MCF 10A (cell line): ENCODE measurements around the gene ZBTB11. TPM values are rescaled to one million over a fixed set of nuclear protein-coding genes. Genes with fewer than 3 reads are reported as not detected.
A peak's percentile ranks its signal among the peaks of the same experiment; 100 is the strongest.

Experiments used
- BruUV-seq: library from RNA; stranded (reverse); fragments of 400-500 nt; replicated peaks from 2 replicates; lab custom pipeline; 2021; lab: Mats Ljungman, UMichigan
- CTCF ChIA-PET: fragments of 300-600 bp; sonication (Branson Sonifier 250); formaldehyde crosslinking; extraction: SDS; loops from one replicate; lab custom pipeline; 2021; ENCODE audit warnings: antibody characterized with exemption, inconsistent platforms; lab: Yijun Ruan, JAX
- POLR2A ChIA-PET: fragments of 300-600, 350-650 bp; sonication (Branson Sonifier 250); formaldehyde crosslinking; extraction: SDS; loops from one replicate; lab custom pipeline; 2020; ENCODE audit warnings: antibody characterized with exemption, inconsistent platforms; lab: Yijun Ruan, JAX
- DNase-seq: peaks from one replicate; pipeline ENCODE4 v3.0.0-alpha.2; 2018; ENCODE audit not compliant: unreplicated experiment
- H3K27ac Mint-ChIP-seq: one replicate; pipeline ENCODE4 v1.8.0; 2022; ENCODE audit warnings: mild to moderate bottlenecking, low read depth, mixed read lengths; ENCODE audit not compliant: unreplicated experiment
- H3K27me3 Mint-ChIP-seq: one replicate; pipeline ENCODE4 v1.8.0; 2022; ENCODE audit warnings: mixed read lengths; ENCODE audit not compliant: insufficient read depth, unreplicated experiment
- H3K36me3 Mint-ChIP-seq: one replicate; pipeline ENCODE4 v1.8.0; 2022; ENCODE audit warnings: mild to moderate bottlenecking, moderate library complexity, mixed read lengths; ENCODE audit not compliant: insufficient read depth, unreplicated experiment
- H3K4me1 Mint-ChIP-seq: one replicate; pipeline ENCODE4 v1.8.0; 2022; ENCODE audit warnings: mixed read lengths; ENCODE audit not compliant: insufficient read depth, unreplicated experiment
- H3K4me3 Mint-ChIP-seq: one replicate; pipeline ENCODE4 v1.8.0; 2022; ENCODE audit warnings: mild to moderate bottlenecking, moderate library complexity, mixed read lengths; ENCODE audit not compliant: unreplicated experiment
- H3K9me3 Mint-ChIP-seq: one replicate; pipeline ENCODE4 v1.8.0; 2022; ENCODE audit warnings: mixed read lengths; ENCODE audit not compliant: unreplicated experiment
- CTCF ChIP-seq: fragments of 200-600 bp; IDR thresholded peaks from one replicate; pipeline ENCODE4 v1.8.0; 2022; ENCODE audit warnings: antibody characterized with exemption, mild to moderate bottlenecking; ENCODE audit not compliant: unreplicated experiment
- intact Hi-C: fragments of 100-400 bp; cut with micrococcal nuclease; formaldehyde crosslinking; loops from 2 replicates; pipeline ENCODE4 v1.14.1; 2022
- total RNA-seq: library from RNA; stranded (reverse); gene quantifications from 2 replicates; pipeline ENCODE4 v1.2.3, GENCODE V29; 2022

ZBTB11 gene
- total RNA-seq, 1 experiment from 2014 or later, result 28.9 TPM

GRCh38 chr3:101665357-101665756, 11.6 kb downstream of the ZBTB11 start:
- intact Hi-C loops, result no loop called here
- POLR2A ChIA-PET, result interaction anchor here (0.7 to 2.8 kb wide), 4 partner anchors 11 to 444 kb away, joined by 3 to 7 read pairs (median 4); partner anchors contain the start of genes CEP97 and TRMT10C
- no peak overlapping the region for H3K4me3 Mint-ChIP-seq
- CTCF ChIA-PET, result interaction anchor here (0.6 to 1.6 kb wide), 3 partner anchors 10 to 43 kb away, joined by 3 to 5 read pairs (median 4); no protein-coding TSS in a partner anchor
- peaks cover 77% of the 10 kb centered on the region for H3K36me3 Mint-ChIP-seq
- no peaks in the 10 kb centered on the region for H3K4me1 Mint-ChIP-seq
- H3K9me3 Mint-ChIP-seq, result no peaks in the 10 kb centered on the region
- DNase-seq, result no peak
- TF ChIP-seq CTCF, result no peak
- no TSS peak for BruUV-seq
- no peaks in the 10 kb centered on the region for H3K27me3 Mint-ChIP-seq
- H3K27ac Mint-ChIP-seq, result peak overlapping the region; percentile 33

GRCh38 chr3:101660714-101661113, 16.2 kb downstream of the ZBTB11 start:
- CTCF ChIA-PET, result interaction anchor here (0.6 kb wide), 1 partner anchor 460 kb away, joined by 3 read pairs; no protein-coding TSS in a partner anchor

GRCh38 chr3:101656651-101657050, 20.3 kb downstream of the ZBTB11 start:
- no peak overlapping the region for H3K4me3 Mint-ChIP-seq
- TF ChIP-seq CTCF, result no peak
- ChIA-PET CTCF (interaction anchor here (0.6 to 0.8 kb wide), 2 partner anchors 83 to 1265 kb away, joined by 3 read pairs; no protein-coding TSS in a partner anchor), POLR2A (no interaction called here)
- no peaks in the 10 kb centered on the region for H3K27me3 Mint-ChIP-seq
- BruUV-seq, result no TSS peak
- H3K36me3 Mint-ChIP-seq, result peaks cover 98% of the 10 kb centered on the region
- H3K4me1 Mint-ChIP-seq, result no peaks in the 10 kb centered on the region
- H3K27ac Mint-ChIP-seq, result peak overlapping the region; percentile 23
- no peak for DNase-seq
- H3K9me3 Mint-ChIP-seq, result no peaks in the 10 kb centered on the region
- intact Hi-C loops, result no loop called here

More at GRCh38 chr3:101660714-101661113, 16.2 kb downstream of the ZBTB11 start:
- Mint-ChIP-seq H3K4me3 (no peak overlapping the region), H3K36me3 (peaks cover 95% of the 10 kb centered on the region), H3K4me1 (no peaks in the 10 kb centered on the region), H3K27ac (no peak overlapping the region), H3K9me3 (no peaks in the 10 kb centered on the region), H3K27me3 (no peaks in the 10 kb centered on the region)
- TF ChIP-seq CTCF, result no peak
- intact Hi-C loops, result no loop called here
- DNase-seq, result no peak
- POLR2A ChIA-PET, result no interaction called here
- BruUV-seq, result no TSS peak

- no peak for TF ChIP-seq CTCF
- CTCF ChIA-PET, result no interaction called here
- no peaks in the 10 kb centered on the region for H3K9me3 Mint-ChIP-seq
- peaks cover 35% of the 10 kb centered on the region for H3K36me3 Mint-ChIP-seq
- no peaks in the 10 kb centered on the region for H3K27me3 Mint-ChIP-seq
- no peak overlapping the region for H3K27ac Mint-ChIP-seq
- intact Hi-C loops, result no loop called here
- POLR2A ChIA-PET, result interaction anchor here (1.0 kb wide), 3 partner anchors 29 to 48 kb away, joined by 3 to 4 read pairs (median 3); no protein-coding TSS in a partner anchor
- no peak for DNase-seq
- no TSS peak for BruUV-seq
- H3K4me1 Mint-ChIP-seq, result peaks cover 9% of the 10 kb centered on the region
- no peak overlapping the region for H3K4me3 Mint-ChIP-seq
These were observed 30.2 kb downstream of the ZBTB11 start for GRCh38 chr3:101646726-101647125.
